GM12875 (cell line): ENCODE data around the gene SAMD14.

Source experiments
- H3K4me3 ChIP-seq: one replicate; pipeline ENCODE4 v1.5.1; 2011; ENCODE audit warnings: low read depth, low read length, control low read depth
- TF ChIP-seq, protein P1 (sequence below): IDR thresholded peaks from 2 replicates; pipeline ENCODE4 v1.5.1; 2011; ENCODE audit warnings: low read depth, mild to moderate bottlenecking, control low read depth, inconsistent platforms, low read length, moderate library complexity, borderline replicate concordance; ENCODE audit not compliant: insufficient read depth

SAMD14 gene

DNA sequence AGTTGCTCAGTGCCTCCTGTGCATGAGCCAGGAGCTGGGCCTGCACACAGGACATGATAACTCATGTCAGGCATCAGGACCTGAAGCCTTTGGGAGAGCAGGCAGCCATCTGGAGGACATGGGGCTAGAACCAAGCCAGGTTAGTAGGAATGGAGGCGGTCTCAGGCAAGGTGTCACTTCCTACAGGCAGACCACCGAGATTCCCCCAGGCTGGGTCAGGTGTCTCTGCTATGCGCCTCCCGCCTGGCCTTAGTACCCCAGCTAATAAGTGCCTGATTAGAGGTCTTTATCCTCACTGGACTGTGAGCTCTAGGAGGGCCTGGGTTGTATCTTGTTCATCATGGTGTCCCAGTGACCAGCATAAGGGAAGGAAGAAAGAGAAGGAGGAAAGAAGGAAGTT lies 15.6 kb downstream of the SAMD14 start:
- TF ChIP-seq, protein P1, sequence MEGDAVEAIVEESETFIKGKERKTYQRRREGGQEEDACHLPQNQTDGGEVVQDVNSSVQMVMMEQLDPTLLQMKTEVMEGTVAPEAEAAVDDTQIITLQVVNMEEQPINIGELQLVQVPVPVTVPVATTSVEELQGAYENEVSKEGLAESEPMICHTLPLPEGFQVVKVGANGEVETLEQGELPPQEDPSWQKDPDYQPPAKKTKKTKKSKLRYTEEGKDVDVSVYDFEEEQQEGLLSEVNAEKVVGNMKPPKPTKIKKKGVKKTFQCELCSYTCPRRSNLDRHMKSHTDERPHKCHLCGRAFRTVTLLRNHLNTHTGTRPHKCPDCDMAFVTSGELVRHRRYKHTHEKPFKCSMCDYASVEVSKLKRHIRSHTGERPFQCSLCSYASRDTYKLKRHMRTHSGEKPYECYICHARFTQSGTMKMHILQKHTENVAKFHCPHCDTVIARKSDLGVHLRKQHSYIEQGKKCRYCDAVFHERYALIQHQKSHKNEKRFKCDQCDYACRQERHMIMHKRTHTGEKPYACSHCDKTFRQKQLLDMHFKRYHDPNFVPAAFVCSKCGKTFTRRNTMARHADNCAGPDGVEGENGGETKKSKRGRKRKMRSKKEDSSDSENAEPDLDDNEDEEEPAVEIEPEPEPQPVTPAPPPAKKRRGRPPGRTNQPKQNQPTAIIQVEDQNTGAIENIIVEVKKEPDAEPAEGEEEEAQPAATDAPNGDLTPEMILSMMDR = no peak

DNA sequence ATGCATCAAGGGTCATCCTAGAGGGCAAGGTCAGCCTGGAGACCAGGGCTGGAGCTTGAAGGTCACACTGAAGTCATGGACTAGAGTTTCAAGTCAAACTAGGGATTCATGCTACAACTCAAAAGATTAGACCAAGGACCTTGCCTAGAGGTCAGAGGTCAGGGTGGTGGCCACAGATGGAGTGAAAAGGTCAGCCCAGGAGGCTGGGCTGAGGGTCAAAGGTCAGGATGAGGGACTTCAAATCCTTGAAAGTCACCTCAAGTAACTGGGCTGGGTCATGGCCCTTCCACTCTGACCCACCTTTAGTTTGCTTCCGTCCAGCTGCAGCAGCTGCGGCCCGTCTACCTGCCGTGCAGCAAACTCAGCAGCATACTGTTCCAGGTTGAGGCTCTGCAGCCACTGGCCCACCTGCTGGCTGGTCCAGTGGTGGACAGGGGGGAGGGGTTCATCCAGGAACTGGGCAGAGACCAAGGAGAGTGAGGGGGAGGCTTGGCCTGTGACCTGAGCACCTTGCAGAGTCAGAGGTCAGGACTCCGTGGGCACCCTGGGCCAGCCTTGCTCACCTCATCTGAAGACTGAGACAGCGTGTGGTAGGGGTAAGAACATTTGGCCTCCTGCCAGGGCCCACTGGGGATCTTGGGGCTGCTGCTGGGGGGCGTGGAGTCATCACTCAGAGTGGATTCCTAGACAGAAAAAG lies 16.2 kb downstream of the SAMD14 start:
- H3K4me3 ChIP-seq = no peak overlapping the region
- TF ChIP-seq, protein P1 = no peak

More for the DNA sequence above, 15.6 kb downstream of the SAMD14 start:
- H3K4me3 ChIP-seq = no peak overlapping the region

DNA sequence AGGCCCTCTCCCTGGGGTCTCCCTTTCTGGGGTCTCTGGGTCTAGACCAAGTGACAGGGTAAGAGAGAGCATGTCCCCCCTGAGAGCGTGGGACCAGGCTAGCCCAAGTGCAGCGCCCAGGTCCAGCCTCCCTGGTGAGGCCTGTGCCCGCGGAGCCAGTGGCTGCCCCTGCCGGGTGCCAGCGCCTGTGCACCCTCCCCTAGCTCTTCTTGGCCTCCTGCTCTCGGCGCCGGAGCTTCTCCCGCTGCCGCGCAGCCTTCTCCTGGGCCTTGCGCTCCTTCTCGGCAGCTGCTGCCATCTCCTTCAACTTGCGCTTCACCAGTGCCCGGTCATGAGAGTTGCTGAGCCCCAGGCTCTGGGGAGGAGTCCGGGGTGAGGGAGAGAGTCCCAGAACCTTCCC lies 17.3 kb downstream of the SAMD14 start:
- no peak overlapping the region for H3K4me3 ChIP-seq
- TF ChIP-seq, protein P1 = no peak

DNA sequence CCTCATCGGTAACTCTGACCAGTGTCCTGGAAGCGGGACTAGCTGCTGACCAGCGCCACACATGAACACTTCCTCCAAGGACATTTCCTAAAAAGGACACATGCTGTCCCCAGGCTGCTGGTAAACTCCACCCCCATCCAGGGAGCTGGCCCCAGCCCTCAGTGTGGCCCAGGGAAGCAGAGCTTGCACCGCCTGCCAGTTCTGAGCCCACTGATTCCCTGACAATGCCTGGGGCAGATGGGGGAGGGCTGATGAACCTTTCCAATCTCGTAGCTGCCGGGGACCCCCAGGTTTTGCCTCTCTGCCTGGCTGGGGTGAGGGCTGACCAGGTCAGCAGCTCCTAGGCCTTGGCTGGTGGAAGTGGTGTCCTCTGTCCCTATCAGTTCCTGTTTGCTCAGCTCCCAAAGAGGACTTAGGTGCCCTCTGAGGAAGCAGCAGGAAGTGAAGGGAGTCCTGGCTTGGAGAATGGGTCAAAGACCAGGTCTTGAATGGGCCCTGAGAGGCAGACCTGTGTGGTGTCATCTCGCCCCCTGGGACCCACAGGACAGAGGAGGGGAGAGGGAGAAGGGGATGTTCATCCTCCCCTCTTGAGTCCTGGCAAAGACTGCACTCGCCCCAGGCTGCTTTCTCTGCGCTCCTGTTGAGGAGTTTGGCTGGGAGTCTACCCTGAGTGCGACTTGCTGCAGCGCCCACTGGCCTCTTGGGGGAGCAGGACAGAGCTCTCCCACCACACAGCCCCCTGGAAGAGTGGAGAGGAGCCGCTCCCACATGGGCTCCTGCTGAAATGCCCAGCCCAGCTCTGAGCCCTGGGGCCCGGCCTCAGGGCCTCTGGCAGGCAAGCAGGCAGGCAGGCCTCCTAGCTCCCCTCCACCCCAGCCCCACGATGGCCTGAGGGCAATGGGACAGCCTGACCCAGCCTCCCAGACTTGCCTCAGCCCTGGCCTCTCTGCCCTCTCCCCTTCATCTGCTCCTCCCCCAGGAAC lies 18.0 kb downstream of the SAMD14 start:
- TF ChIP-seq, protein P1 = no peak
- no peak overlapping the region for H3K4me3 ChIP-seq

DNA sequence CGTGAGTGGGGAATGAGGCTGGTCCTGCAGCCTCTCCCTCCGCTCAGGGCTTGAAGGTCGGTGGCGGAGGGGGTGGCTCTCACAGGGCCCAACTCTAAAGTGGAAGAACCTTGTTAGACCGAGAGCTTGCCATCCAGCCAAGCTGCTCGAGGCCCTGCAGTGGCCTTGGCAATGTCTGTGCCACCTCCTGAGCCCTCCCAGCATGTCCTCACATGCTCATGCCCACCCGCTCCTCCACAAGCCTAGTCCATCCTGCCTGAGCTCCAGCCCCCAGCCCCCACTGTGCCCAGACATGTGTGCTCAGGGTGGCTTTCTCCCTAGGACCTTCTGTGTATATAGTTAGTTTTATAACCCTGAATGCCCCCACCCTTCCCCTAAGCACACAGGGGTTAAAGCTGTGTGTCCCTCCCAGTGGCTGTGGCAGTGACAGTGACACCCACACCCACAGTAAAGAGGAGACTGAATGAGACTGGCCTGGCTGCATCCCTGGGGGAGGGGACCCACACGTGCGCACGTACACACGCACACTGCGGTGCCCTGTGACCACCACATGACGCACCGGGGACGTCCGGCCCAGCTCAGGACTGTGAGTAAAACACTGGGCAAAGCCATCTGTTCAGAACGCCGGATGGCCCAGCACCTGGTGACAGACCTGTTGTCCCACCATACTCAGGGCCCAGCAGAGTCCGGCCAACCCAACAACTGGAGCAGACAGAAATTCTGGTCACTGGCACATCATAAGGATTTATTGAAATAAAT lies 19.2 kb downstream of the SAMD14 start:
- TF ChIP-seq, protein P1 = no peak
- H3K4me3 ChIP-seq = no peak overlapping the region

DNA sequence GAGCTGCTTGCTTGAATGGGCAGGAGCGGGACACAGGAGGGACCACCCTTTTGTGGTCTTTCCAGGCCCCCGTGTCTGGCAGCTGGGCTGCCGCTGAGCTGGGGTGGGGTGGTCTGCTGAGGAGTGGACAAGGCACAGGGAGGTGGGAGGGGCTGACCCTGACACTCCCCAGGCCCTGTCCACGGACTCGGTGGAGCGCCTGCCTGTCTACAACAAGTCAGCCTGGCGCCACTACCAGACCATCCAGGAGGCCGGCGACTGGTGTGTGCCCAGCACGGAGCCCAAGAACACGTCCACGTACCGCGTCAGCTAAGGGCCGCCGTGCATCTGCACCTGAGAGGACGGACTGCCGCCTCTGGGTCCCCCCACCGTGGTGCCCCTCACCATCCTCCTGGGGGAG lies 20.2 kb downstream of the SAMD14 start:
- TF ChIP-seq, protein P1 = no peak
- no peak overlapping the region for H3K4me3 ChIP-seq
